Amniotic stem cell (primary cell): ENCODE measurements around the gene KLHL12.
A peak's percentile ranks its signal among the peaks of the same experiment; 100 is the strongest.
"Not testable (repeated sequence)": the region's sequence is repeated elsewhere in the genome, so short reads cannot be mapped to it uniquely, and the experiment has no call there.

Source experiments
- DNase-seq: peaks from one replicate; lab custom pipeline; 2025; lab: John Stamatoyannopoulos, UW

KLHL12 gene

GRCh38 chr1:202951437-202951836, 24.4 kb upstream of the KLHL12 start:
- DNase-seq = no peak

DNA sequence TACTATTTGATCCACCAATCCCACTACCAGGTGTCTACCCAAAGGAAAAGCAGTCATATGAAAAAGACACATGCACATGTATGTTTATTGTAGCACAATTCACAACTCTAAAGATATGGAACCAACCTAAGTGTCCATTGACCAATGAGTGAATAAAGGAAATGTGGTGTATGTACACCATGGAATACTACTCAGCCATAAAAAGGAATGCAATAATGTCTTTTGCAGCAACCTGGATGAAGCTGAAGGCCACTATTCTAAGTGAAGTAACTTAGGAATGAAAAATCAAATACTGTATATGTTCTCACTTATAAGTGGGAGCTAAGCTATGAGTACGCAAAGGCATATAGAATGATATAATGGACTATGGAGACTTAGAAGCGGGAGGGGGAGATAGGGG, 18.4 kb upstream of the KLHL12 start:
- no peak for DNase-seq

DNA sequence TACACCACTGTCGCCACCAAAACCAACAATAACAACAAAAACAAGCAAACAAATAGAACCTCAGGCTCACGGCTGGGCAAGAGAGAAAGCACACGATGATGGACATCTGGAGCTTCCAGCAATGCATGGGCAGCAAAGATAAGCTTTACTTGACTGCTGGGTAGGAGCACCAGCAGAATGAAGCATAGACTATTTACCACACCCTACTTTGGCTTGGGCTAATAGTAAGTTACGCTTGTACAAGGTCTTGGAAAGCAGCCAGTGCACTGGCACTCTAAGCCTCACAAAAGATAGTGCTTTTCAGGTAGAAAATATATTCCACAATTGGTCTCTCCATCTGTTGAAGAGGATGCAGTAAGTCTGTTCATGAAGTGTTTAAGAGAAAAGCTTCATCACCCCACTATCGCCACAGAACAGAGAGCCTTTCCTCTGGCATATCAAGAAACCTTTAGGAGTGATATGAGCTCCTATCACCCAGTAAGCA, 17.4 kb upstream of the KLHL12 start:
- no peak for DNase-seq

GRCh38 chr1:202942426-202942825, 15.4 kb upstream of the KLHL12 start:
- DNase-seq = no peak

DNA sequence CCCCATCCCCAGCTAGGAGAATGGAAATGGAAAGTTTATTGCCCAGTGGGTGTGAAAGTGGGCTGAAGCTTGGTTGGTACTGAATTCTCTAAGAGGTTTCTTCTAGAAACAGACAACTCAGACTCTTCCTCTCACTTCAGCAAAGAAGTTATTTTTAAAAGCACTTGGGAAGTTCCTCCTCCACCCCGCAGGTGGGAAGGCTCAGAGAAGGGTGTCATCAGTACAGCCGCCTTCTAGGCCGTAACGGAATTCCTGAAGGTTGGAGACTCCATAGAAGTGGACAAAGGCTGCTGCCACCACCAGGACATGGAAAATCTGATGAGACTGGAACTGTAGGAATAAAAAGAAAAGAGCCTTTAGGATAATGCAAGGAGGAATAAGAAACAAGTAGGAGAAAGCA, 14.3 kb upstream of the KLHL12 start:
- no peak for DNase-seq

GRCh38 chr1:202940561-202940960, 13.5 kb upstream of the KLHL12 start:
- DNase-seq = no peak

- no peak for DNase-seq
These were observed 11.4 kb upstream of the KLHL12 start for GRCh38 chr1:202938287-202938925.

GRCh38 chr1:202936409-202936808, 9.4 kb upstream of the KLHL12 start:
- DNase-seq = not testable (repeated sequence)

DNA sequence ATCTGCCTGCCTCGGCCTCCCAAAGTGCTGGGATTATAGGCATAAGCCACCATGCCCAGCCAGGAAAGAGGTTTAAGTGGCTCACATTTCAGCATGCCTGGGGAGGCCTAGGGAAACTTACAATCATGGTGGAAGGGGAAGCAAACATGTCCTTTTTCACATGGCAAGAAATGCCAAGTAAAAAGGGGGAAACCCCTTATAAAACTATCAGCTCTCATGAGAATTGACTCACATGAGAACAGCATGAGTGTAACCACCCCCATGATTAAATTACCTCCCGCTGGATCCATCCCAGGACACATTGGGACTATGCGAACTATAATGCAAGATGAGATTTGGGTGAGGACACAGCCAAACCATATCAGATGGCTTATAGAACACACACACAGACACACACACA, 8.8 kb upstream of the KLHL12 start:
- DNase-seq = no peak

DNA sequence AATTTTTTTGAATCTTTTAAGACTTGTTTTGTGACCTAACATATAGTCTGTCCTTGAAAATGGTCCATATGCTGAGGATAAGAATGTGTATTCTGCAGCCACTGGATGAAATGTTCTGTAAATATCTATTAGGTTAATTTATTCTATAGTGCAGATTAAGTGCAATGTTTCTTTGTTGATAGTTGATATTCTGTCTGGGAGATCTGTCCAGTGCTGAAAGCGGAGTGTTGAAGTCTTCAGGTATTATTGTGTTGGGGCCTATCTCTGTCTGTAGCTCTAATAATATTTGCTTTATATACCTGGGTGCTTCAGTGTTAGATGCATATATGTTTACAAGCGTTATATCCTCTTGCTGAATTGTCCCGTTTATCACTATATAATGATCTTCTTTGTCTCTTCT, 7.7 kb upstream of the KLHL12 start:
- DNase-seq = no peak

GRCh38 chr1:202932476-202932875, 5.4 kb upstream of the KLHL12 start:
- no peak for DNase-seq

GRCh38 chr1:202923533-202923932, 3.5 kb downstream of the KLHL12 start:
- DNase-seq = no peak

- DNase-seq = no peak
These were observed 7.4 kb downstream of the KLHL12 start for GRCh38 chr1:202919615-202920014.

DNA sequence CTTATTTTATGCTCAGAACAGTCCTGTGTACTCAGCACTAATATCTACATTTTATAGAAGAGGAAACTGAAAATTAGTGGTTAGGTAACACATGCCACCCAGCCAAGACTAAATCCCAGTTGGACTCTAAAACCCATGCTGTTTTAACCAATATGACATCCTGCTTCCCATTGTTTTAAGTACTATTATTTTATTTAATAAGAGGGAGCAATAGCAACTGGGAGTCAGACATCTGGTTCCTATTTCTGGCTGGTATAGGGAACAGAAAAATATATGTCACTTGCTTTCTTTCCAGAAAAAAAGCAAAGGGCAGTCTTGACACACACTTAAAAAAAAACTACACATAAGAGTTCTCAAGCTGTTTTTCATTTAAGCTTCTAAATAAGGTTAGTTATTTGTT, 11.9 kb downstream of the KLHL12 start:
- DNase-seq = no peak

GRCh38 chr1:202912476-202912875, 14.6 kb downstream of the KLHL12 start:
- DNase-seq = not testable (repeated sequence)

- no peak for DNase-seq
These were observed 17.5 kb downstream of the KLHL12 start for GRCh38 chr1:202909494-202909893.

DNA sequence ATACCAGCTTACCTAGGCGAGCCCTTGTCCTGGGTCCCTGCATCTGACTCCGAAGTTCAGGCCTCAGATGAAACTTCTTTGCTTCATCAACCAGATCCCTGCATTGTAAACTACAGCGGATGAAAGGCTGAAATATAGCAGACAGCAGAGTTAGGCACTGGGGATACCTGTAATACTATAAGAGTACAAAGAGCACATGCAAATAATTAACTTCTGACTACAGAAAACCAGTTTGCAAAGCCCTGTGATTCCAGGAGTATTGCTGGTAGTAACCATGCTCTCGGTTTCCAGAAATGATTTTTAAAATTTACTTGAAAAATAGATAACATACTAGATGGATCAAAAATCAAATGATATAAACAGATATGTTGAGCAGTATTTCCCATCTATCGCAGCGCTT, 18.0 kb downstream of the KLHL12 start:
- no peak for DNase-seq

DNA sequence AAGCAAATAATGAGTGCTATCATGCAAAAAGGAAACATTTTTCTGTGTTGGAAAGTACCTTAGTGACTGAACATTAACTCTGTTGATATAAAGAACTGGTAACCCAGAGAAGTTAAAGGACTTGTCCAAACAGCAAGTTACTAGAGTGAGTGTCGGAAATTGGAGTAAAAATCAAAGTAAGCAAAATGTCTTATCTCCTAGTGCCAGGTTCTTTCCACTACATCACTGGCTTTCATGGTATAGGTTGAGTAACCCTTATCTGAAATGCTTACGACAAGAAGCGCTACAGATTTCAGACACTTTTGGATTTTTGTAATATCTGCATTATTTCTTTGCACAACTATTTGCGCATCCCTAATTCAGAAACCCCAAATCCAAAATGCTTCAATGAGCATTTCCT, 21.7 kb downstream of the KLHL12 start:
- DNase-seq = no peak

- DNase-seq = not testable (repeated sequence)
These were observed 23.2 kb downstream of the KLHL12 start for GRCh38 chr1:202903808-202904207.

GRCh38 chr1:202901555-202901954, 25.5 kb downstream of the KLHL12 start:
- DNase-seq = no peak

DNA sequence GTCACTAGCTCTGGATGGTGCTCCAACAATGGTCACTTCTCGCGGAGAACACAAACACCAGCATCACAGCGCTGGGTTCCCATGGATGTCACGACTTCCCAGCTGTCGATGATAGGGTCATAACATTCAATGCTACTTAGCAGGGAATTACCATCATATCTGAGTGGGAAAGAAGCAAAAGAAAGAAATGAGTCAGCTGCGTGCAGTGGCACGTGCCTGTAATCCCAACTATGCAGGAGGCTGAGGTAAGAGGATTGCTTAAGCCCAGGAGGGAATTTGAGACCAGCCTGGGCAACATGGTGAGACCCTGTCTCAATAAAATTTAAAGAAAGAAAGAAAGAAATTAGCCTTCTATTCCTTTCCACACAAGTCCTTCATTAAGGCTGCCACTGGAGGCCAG, 34.5 kb downstream of the KLHL12 start:
- DNase-seq = no peak

- no peak for DNase-seq
These were observed 36.6 kb downstream of the KLHL12 start for GRCh38 chr1:202890392-202890791.

- DNase-seq = peak; percentile 83
These were observed 38.3 kb downstream of the KLHL12 start, which contains the start of gene RABIF for GRCh38 chr1:202888531-202889360. TSS of gene RABIF (minus strand) at chr1:202889149. CDS start at chr1:202889098, 51 bp downstream.

DNA sequence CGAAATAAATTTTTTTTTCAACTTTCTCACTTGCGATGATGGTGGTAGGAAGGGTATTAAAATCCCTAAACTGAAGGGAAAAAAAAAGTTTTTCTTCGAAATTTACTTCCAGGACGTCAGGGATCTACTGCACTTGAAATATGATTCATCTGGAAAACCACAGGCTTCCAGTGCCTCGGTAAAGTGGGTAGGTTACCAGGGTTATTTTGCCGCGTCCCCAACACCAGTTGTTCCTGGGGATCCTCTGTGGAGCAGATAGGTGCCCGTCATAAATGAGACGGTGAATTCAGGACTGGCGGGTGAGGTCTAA, 38.9 kb downstream of the KLHL12 start:
- DNase-seq = peak; percentile 4
